Measurements from ENCODE around the gene CMIP. TPM values are rescaled to one million over a fixed set of nuclear protein-coding genes. Genes with fewer than 3 reads are reported as not detected.

Gene CMIP
- total RNA-seq, 4 donors from 2014 or later = 14.5 to 24.6 (median 21.0) TPM

GRCh38 chr16:81618661-81619060 lies 174.1 kb downstream of the CMIP start:
- Histone ChIP-seq H3K27ac (replicated peaks in 1 of 4) (no peak overlapping the region), H3K9me3 (no peaks in the 10 kb centered on the region), H3K36me3 (peaks cover 0 to 30% (median 13%) of the 10 kb centered on the region in 4 donors), H3K4me1 (peaks cover 19 to 46% (median 26%) of the 10 kb centered on the region in 4 donors), H3K4me3 (no peak overlapping the region), H3K27me3 (no peaks in the 10 kb centered on the region)
- 52% methylated on average over 9 of the region's 11 CpGs for WGBS
- intact Hi-C loops (cut with DNase I) = no loop called here
- TF ChIP-seq CTCF (IDR thresholded peaks at IDR 0.05) = no peak
- no peak for TF ChIP-seq POLR2A (IDR thresholded peaks at IDR 0.05; ENCODE audit: low read depth)
- TF ChIP-seq POLR2AphosphoS5 (IDR thresholded peaks at IDR 0.05) = no peak
- TF ChIP-seq EP300 (IDR thresholded peaks at IDR 0.05) = no peak
- no peak for DNase-seq (ENCODE audit: extremely low spot score)

GRCh38 chr16:81620029-81620428 lies 175.4 kb downstream of the CMIP start:
- Histone ChIP-seq H3K27ac (replicated peaks in 1 of 4) (no peak overlapping the region), H3K36me3 (peaks cover 0 to 30% (median 13%) of the 10 kb centered on the region in 4 donors), H3K4me3 (no peak overlapping the region), H3K4me1 (peaks cover 12 to 41% (median 27%) of the 10 kb centered on the region in 4 donors), H3K9me3 (no peaks in the 10 kb centered on the region), H3K27me3 (no peaks in the 10 kb centered on the region)
- WGBS = 94% methylated on average over 4 of the region's 4 CpGs
- TF ChIP-seq EP300 (IDR thresholded peaks at IDR 0.05) (no peak), CTCF (IDR thresholded peaks at IDR 0.05) (no peak), POLR2AphosphoS5 (IDR thresholded peaks at IDR 0.05) (no peak), POLR2A (IDR thresholded peaks at IDR 0.05; ENCODE audit: low read depth) (no peak)
- intact Hi-C loops (cut with DNase I) = loop anchor here (5.0 to 10.0 kb wide), 2 partner anchors 102 to 215 kb away; no protein-coding TSS in a partner anchor
- no peak for DNase-seq (ENCODE audit: extremely low spot score)

- TF ChIP-seq POLR2A (IDR thresholded peaks at IDR 0.05; ENCODE audit: low read depth) (no peak), POLR2AphosphoS5 (IDR thresholded peaks at IDR 0.05) (no peak), EP300 (IDR thresholded peaks at IDR 0.05) (no peak), CTCF (IDR thresholded peaks at IDR 0.05) (no peak)
- Histone ChIP-seq H3K4me3 (no peak overlapping the region), H3K36me3 (peaks cover 0 to 30% (median 13%) of the 10 kb centered on the region in 4 donors), H3K9me3 (no peaks in the 10 kb centered on the region), H3K27me3 (no peaks in the 10 kb centered on the region), H3K27ac (replicated peaks in 1 of 4) (no peak overlapping the region), H3K4me1 (peaks cover 19 to 47% (median 34%) of the 10 kb centered on the region in 4 donors)
- intact Hi-C loops (cut with DNase I) = loop anchor here (5.0 to 10.0 kb wide), 2 partner anchors 102 to 216 kb away; no protein-coding TSS in a partner anchor
- DNase-seq (ENCODE audit: extremely low spot score) = no peak
- WGBS = 81% methylated on average over 5 of the region's 9 CpGs
Measured at GRCh38 chr16:81620796-81621195, 176.2 kb downstream of the CMIP start.

- no peak for DNase-seq (ENCODE audit: extremely low spot score)
- Histone ChIP-seq H3K9me3 (no peaks in the 10 kb centered on the region), H3K36me3 (peaks cover 0 to 30% (median 13%) of the 10 kb centered on the region in 4 donors), H3K27me3 (no peaks in the 10 kb centered on the region), H3K4me3 (no peak overlapping the region), H3K27ac (replicated peaks in 1 of 4) (no peak overlapping the region), H3K4me1 (peaks cover 20 to 44% (median 34%) of the 10 kb centered on the region in 4 donors)
- TF ChIP-seq POLR2AphosphoS5 (IDR thresholded peaks at IDR 0.05) (no peak), EP300 (IDR thresholded peaks at IDR 0.05) (no peak), CTCF (IDR thresholded peaks at IDR 0.05) (no peak), POLR2A (IDR thresholded peaks at IDR 0.05; ENCODE audit: low read depth) (no peak)
- intact Hi-C loops (cut with DNase I) = loop anchor here (5.0 to 10.0 kb wide), 2 partner anchors 101 to 217 kb away; no protein-coding TSS in a partner anchor
- 92% methylated on average over 8 of the region's 8 CpGs for WGBS
Measured at GRCh38 chr16:81621496-81621895, 176.9 kb downstream of the CMIP start.

Data from esophagus muscularis mucosa (tissue), 4 donors.